NCI-H1694 (cell line): ENCODE measurements around the gene PIP5K1A.

Source experiments
- DNase-seq: peaks from one replicate; lab custom pipeline; 2025; lab: John Stamatoyannopoulos, UW

Gene PIP5K1A

DNA sequence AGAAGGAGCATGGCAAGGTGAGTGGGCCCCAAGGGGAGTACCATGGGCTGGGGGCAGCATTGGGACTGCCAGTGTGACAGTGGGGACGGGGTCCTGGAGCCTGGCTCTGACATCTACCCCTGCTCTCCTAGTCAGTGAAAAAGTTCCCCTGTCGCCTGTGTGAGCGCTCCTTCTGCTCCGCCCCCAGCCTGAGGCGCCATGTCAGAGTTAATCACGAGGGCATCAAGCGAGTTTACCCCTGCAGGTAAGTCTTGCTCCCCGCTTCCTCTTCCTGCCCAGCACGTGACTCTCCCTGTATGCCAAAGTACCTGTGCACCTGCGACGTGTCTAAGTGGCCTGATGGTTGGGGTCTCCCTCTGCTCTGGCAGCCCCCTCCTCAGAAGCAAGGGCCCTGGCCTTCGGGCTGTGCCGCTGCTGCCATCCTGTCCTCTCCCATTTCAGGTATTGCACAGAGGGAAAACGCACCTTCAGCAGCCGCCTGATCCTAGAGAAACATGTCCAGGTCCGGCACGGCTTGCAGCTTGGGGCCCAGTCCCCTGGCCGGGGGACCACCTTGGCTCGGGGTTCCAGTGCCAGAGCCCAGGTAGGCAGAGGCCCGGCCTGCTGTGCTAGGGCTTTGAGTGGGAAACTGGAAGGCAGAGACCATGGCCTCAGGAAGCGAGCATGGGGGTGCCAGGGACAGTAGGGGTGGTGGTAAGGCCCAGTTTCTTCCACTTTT is 91.8 kb downstream of the PIP5K1A start:
- no peak for DNase-seq

DNA sequence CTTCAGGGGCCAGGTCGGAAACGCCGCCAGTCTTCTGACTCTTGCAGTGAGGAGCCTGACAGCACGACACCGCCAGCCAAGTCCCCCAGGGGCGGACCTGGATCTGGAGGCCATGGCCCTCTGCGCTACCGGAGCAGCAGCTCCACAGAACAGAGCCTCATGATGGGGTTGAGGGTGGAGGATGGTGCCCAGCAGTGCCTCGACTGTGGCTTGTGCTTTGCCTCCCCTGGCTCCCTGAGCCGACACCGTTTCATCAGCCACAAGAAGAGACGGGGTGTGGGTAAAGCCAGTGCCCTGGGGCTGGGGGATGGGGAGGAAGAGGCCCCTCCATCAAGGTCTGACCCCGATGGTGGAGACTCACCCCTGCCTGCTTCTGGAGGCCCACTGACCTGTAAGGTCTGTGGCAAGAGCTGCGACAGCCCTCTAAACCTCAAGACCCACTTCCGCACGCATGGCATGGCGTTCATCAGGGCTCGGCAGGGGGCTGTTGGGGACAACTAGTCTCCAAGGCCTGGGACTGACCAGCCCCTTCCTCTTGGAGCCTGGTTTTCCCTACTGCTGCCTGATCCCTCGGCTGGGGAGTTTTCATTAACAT is 92.5 kb downstream of the PIP5K1A start:
- DNase-seq = no peak

DNA sequence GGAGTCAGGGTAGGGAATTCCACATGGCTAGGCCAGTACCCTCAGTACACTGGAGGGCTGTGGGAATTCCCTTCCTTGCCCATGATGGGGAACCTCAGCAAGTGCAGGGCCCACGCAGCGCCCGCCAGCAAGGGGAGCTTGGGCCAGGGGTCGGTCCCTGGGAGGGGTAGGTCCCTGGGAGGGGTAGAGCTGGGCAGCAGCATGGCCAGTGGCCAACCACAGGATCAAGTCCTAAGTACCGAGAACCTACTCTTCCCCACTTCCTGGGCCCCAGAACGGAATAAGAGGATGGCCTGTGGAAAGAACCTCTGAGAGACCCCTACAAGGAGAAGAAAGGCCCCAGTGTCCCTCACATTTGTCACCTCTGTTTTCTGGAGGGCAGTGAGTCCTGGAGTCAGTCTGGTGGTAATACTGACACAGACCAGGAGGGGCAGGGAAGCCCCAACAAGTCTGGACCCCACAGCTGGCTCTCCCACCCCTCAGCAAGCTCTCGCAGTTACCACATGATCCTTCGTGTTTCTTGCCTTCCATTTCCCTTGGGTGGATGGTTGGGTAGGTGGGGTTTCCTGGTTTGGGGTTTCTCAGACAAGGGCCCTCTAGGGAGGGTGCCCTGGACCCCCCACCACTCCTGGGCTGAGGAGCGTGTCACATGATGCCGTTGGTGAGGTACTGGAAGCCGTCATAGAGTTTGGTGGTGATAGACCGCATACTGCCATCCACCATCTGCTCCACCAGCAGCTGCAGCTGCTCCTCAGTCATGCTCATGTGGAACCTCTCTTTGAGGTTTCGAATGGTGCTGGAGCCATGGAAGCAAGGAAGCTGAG is 94.1 kb downstream of the PIP5K1A start:
- peak; percentile 50 for DNase-seq

DNA sequence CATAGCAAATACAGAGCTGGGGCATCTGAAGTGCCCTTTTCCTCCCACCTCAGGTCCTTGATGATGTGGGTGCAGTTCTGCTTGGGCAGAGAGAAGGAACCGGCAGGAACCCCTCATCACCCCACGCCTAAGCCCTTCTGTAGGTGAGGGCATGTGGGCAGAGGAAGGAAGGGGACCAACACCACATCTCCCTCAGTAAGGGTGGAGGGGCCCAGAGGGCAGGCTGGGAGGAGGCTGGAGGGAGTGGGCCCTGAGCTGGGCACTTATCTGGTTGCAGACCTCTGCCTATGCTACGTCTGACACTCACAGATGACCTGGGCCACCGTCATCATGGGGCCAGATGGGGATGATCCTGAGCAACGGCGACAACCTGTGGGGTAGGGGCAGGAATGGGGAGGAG is 94.7 kb downstream of the PIP5K1A start:
- no peak for DNase-seq

DNA sequence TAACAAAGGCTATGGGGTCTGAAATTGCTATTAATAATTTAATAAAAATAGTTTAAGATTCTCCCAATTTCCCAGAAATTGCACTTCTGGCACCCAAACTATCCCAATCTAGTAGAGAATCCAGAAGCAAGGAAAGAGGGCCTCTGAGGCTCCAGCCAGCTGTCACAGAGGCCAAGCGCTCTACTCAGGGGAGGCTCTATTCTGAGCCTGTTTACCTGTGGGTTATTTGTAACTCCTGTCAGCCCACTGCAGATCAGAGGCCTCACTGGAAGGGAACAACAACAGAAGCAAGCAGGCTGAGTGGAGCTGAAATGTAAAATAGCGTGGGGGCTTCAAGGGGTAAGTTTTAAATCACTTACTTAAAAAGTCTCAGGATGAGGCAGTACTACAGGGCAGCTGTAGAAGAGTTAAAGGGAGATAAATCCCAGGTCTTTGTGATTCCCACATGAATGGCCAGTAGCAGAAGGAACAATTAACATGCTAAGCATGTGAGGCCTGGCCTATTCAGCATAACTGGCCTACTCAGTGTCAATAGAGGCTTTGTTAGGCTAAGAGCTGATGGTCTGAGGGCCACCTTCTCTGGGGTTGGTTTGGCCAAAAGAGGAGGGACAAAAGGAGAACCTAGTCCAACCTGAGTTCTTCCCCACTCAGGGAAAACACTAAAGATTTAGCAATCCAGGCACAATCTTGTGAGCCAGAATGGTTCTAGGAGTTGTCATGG is 96.5 kb downstream of the PIP5K1A start:
- DNase-seq = no peak
